Tibial artery (tissue), 4 donors: ENCODE measurements around the gene MAPRE2.

ENCODE experiments used
- DNase-seq, 2 donors: peaks; one replicate each; pipeline ENCODE4 v3.0.0-alpha.2; 2019
- H3K27ac ChIP-seq, 2 donors: fragments of 200-600 bp; sonication (generic) in 1 of 2; 1 replicate in 1 of 2; 2 replicates in 1 of 2; pipeline ENCODE4 v1.5.1; 2018 to 2019; ENCODE audit warnings: mild to moderate bottlenecking in 1 of 2
- H3K27me3 ChIP-seq, 2 donors: fragments of 200-600 bp; sonication (generic) in 1 of 2; one replicate each; pipeline versions ENCODE4 v1.5.1 to v1.6.0; 2016 to 2019
- H3K36me3 ChIP-seq, 3 donors: fragments of 200-600 bp; sonication (generic) in 2 of 3; one replicate each; pipeline ENCODE4 v1.5.1; 2016 to 2019; ENCODE audit warnings: mild to moderate bottlenecking in 2 of 3
- H3K4me1 ChIP-seq, 4 donors: fragments of 200-600 bp; sonication (generic) in 2 of 4; 1 replicate in 3 of 4; 2 replicates in 1 of 4; pipeline ENCODE4 v1.5.1; 2016 to 2019
- H3K4me3 ChIP-seq, 2 donors: fragments of 200-600 bp; sonication (generic) in 1 of 2; 1 replicate in 1 of 2; 2 replicates in 1 of 2; pipeline ENCODE4 v1.5.1; 2018 to 2019; ENCODE audit warnings: mild to moderate bottlenecking in 2 of 2
- H3K9me3 ChIP-seq, 3 donors: fragments of 200-600 bp; sonication (generic) in 1 of 3; one replicate each; pipeline ENCODE4 v1.5.1; 2016 to 2019
- intact Hi-C: fragments of 100-400 bp; cut with DNase I; formaldehyde crosslinking; loops from one replicate; pipeline ENCODE4 v1.15.0; 2023; ENCODE audit warnings: low total_unique reads
- TF ChIP-seq, protein P1 (sequence below), 2 experiments: fragments of 200-600 bp in 1 of 2; fragments of 450-650 bp in 1 of 2; IDR thresholded peaks; one replicate each; pipeline ENCODE4 v1.5.1; 2017 to 2019; ENCODE audit warnings: antibody characterized with exemption in 2 of 2, mild to moderate bottlenecking in 1 of 2, moderate library complexity in 1 of 2

MAPRE2 gene

DNA sequence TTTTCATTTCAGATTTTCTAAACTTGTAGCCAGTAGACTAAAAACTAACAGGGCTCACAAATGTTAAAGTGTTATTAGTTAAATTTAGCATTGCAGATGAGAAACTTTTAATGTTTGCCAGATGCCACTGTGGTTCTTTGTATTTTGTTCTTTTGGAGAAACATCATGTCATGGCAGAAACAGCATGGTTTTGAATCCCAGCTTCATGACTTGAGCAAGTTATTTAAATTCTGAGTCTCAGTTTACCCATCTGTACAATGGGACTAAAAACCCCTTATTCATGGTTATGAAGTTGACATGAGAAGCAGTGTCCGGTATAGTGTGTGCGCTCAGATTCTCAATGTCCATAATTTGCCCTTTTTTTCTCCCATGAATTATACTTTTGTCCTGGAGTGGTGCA lies 56.5 kb downstream of the MAPRE2 start:
- Histone ChIP-seq H3K9me3 (no peaks in the 10 kb centered on the region), H3K4me1 (peaks cover 0 to 51% (median 8%) of the 10 kb centered on the region in 4 donors), H3K36me3 (peaks cover 0 to 7% (median 4%) of the 10 kb centered on the region in 3 donors), H3K4me3 (no peak overlapping the region), H3K27me3 (no peaks in the 10 kb centered on the region), H3K27ac (no peak overlapping the region)
- intact Hi-C loops = no loop called here
- TF ChIP-seq, protein P1, sequence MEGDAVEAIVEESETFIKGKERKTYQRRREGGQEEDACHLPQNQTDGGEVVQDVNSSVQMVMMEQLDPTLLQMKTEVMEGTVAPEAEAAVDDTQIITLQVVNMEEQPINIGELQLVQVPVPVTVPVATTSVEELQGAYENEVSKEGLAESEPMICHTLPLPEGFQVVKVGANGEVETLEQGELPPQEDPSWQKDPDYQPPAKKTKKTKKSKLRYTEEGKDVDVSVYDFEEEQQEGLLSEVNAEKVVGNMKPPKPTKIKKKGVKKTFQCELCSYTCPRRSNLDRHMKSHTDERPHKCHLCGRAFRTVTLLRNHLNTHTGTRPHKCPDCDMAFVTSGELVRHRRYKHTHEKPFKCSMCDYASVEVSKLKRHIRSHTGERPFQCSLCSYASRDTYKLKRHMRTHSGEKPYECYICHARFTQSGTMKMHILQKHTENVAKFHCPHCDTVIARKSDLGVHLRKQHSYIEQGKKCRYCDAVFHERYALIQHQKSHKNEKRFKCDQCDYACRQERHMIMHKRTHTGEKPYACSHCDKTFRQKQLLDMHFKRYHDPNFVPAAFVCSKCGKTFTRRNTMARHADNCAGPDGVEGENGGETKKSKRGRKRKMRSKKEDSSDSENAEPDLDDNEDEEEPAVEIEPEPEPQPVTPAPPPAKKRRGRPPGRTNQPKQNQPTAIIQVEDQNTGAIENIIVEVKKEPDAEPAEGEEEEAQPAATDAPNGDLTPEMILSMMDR (IDR thresholded peaks at IDR 0.05) = no peak
- DNase-seq = no peak

DNA sequence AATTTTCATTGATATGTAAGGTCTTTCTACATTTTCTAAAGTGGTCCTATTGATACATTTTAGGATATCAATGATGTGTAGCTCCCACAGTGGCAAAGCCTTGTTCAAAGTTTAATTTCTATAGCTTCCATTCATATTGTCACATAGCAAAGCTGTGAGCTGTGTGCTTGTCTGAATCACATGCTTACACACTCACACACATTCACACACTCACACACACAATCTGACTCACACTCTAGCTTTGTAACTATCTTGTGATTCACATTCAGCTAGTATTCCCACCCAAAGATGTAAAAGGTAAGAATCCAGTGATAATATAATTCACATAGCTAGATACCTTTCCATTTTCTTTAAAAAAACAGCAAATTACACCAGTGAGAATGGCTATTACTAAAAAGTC lies 58.7 kb downstream of the MAPRE2 start:
- Histone ChIP-seq H3K27me3 (no peaks in the 10 kb centered on the region), H3K36me3 (peaks cover 0 to 7% (median 4%) of the 10 kb centered on the region in 3 donors), H3K9me3 (no peaks in the 10 kb centered on the region), H3K4me1 (peaks cover 0 to 39% (median 4%) of the 10 kb centered on the region in 4 donors), H3K27ac (no peak overlapping the region), H3K4me3 (no peak overlapping the region)
- TF ChIP-seq, protein P1 (IDR thresholded peaks at IDR 0.05) = no peak
- no peak for DNase-seq
- intact Hi-C loops = no loop called here

DNA sequence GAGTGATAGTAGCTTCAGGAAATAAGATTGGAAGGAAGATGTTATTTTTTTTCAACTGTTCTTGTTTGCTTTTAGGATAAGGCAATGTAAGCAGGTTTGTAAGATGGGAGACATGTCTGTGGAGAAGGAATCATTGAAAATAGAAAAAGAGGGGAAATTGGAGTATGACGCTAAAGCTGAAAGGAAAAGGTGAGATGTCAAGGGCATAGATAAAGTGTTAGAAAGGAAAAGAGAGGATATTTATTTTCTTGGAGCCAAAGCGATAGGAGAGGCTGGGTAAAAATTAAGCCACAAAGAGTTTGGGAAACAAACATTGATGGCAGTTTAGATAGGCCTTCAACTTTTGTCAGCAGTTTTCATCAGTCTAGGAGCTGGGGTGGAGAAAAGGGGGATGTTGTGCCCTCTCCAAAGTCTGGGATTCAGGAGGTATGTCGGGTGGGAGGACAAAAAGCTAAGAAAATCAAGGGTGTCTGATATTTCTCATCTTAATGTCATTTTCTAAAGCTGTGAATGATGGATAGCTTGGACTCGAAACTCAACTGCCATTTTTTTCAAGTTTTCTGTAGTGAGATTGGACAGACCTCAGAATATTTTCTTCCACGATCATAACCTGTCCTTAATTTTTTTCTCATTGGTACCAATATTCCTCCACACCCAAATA lies 63.3 kb downstream of the MAPRE2 start:
- DNase-seq = no peak
- no peaks in the 10 kb centered on the region for H3K27me3 ChIP-seq
- intact Hi-C loops = no loop called here
- H3K27ac ChIP-seq = peak overlapping the region in 1 of 2 donors; percentile 56
- no peak overlapping the region for H3K4me3 ChIP-seq
- no peaks in the 10 kb centered on the region for H3K9me3 ChIP-seq
- H3K4me1 ChIP-seq = peaks cover 0 to 28% (median 2%) of the 10 kb centered on the region in 4 donors
- peaks cover 0 to 7% (median 4%) of the 10 kb centered on the region in 3 donors for H3K36me3 ChIP-seq
- TF ChIP-seq, protein P1 (IDR thresholded peaks at IDR 0.05) = no peak

DNA sequence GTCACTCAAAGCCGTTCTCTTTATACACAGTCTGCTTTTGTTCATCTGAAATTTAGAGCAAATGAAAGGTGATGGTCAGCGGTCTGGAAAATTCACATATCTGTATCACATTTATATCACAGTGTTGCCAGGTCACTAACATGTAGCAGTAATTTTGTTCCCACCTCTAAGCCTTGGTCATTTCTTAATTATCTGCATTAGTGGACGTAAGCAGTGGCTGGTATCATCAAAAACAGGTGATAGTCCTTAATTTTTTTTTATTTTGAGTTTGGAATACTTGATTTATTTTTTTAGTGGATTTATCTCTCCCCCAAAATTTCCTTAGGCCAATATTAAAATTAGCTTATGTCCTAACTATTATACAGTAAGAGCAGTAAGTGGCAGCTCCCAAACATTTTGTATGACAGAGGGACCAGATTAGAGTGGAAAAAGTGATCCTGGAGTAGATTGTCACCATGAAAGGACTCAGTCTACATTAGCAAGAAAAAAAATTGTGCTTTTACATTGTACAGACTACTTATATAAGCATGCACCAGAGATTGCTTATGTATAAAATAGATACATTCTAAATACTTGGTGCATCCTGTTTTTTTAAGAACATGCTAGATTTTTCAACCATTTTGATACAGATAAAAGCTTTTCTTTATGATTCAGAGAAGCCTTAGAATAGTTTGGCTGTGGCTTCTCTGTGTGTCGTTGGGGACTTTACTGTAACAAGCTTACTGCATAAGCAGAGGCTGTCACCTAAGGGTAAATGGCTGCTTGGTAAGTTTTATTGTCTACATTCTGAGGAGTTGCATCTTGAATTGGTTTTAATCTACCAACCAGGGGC lies 65.0 kb downstream of the MAPRE2 start:
- Histone ChIP-seq H3K27me3 (no peaks in the 10 kb centered on the region), H3K4me1 (peaks cover 0 to 35% (median 2%) of the 10 kb centered on the region in 4 donors), H3K36me3 (peaks cover 0 to 4% (median 0%) of the 10 kb centered on the region in 3 donors), H3K4me3 (no peak overlapping the region), H3K9me3 (no peaks in the 10 kb centered on the region), H3K27ac (no peak overlapping the region)
- TF ChIP-seq, protein P1 (IDR thresholded peaks at IDR 0.05) = no peak
- intact Hi-C loops = no loop called here
- no peak for DNase-seq

DNA sequence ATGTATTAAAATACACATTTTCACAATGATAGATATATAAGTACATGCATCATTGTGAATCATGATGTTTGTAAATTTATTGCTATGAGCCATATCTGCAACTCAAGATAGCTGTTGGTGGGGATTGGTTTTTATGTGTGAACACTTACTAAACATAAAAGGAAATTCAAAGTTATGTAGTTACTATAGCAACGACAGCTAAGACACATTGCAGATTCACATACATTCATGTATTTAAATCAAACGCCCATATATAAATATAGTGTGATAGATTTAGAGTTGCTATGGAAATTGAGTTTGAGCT lies 65.6 kb downstream of the MAPRE2 start:
- Histone ChIP-seq H3K4me3 (no peak overlapping the region), H3K9me3 (no peaks in the 10 kb centered on the region), H3K27me3 (no peaks in the 10 kb centered on the region), H3K36me3 (no peaks in the 10 kb centered on the region), H3K4me1 (peaks cover 0 to 34% (median 2%) of the 10 kb centered on the region in 4 donors), H3K27ac (no peak overlapping the region)
- TF ChIP-seq, protein P1 (IDR thresholded peaks at IDR 0.05) = no peak
- DNase-seq = no peak
- intact Hi-C loops = no loop called here
